ENCODE results near the gene MIDN. TPM values are rescaled to one million over a fixed set of nuclear protein-coding genes. Genes with fewer than 3 reads are reported as not detected.
A peak's percentile ranks its signal among the peaks of the same experiment; 100 is the strongest.

Gene MIDN
- total and polyA plus RNA-seq, 2 of the 4 experiments (the other 2 are of a cell fraction) = 2.5 to 26.0 TPM

GRCh38 chr19:1252821-1253513 is 4.6 kb downstream of the MIDN start:
- intact Hi-C loops (cut with micrococcal nuclease) (loop anchor here (1.0 kb wide), 1 partner anchor 13 kb away; no protein-coding TSS in a partner anchor), in situ Hi-C loops (cut with MboI; ENCODE audit: low sequenced_read_pairs) (no loop called here), dilution Hi-C loops (cut with HindIII; ENCODE audit: low sequenced_read_pairs, unreplicated experiment) (no loop called here)
- Histone ChIP-seq H3K4me2 (ENCODE audit: low read depth, low read length) (peak overlapping the region; percentile 82), H3K23ac (ENCODE audit: low read depth, low read length) (peak overlapping the region; percentile 97; the same call in 1 of the 2 replicates), H2BK5ac (ENCODE audit: low read depth, low read length, poor library complexity, severe bottlenecking) (peak overlapping the region; percentile 99), H3K4me3 (ENCODE audit: insufficient read depth, low read depth, low read length) (peak overlapping the region; percentile 94), H3K79me1 (ENCODE audit: low read depth in 1 of 2, low read length in 2 of 2) (peaks cover 0 to 35% of the 10 kb centered on the region in 2 experiments; a peak in 2 of 4 replicates), H3K9ac (ENCODE audit: low read depth, low read length) (peak overlapping the region; percentile 97), H3K18ac (ENCODE audit: low read depth, low read length) (peak overlapping the region; percentile 91), H3K4me1 (ENCODE audit: control insufficient read depth, insufficient read depth, low read length) (peaks cover 35% of the 10 kb centered on the region), H3K36me3 (ENCODE audit: control insufficient read depth, insufficient read depth, low read length) (peaks cover 64% of the 10 kb centered on the region), H3K56ac (ENCODE audit: extremely low read depth, insufficient read depth, low read length) (peak overlapping the region; percentile 86), H3K9me3 (ENCODE audit: control insufficient read depth, insufficient read depth, low read length) (no peaks in the 10 kb centered on the region), H2AFZ (replicated peaks; ENCODE audit: low read length, poor library complexity) (peak overlapping the region; percentile 65), H3K9me1 (ENCODE audit: insufficient read depth, low read length) (no peaks in the 10 kb centered on the region), H3K4ac (ENCODE audit: low read depth, low read length) (peak overlapping the region; percentile 98), H2BK120ac (ENCODE audit: low read depth, low read length) (peak overlapping the region; percentile 94), H2AK5ac (ENCODE audit: low read depth, low read length) (peak overlapping the region; percentile 89), H2BK15ac (ENCODE audit: low read depth, low read length) (no peak overlapping the region), H2BK20ac (ENCODE audit: low read depth, low read length) (peak overlapping the region; percentile 64; the same call in 1 of the 2 replicates), H4K5ac (ENCODE audit: low read depth, low read length) (peak overlapping the region; percentile 59; the same call in 1 of the 2 replicates), H4K20me1 (ENCODE audit: insufficient read depth, low read length) (peaks cover 87% of the 10 kb centered on the region), H4K8ac (ENCODE audit: low read depth in 2 of 2, low read length in 2 of 2) (peak overlapping the region; percentile 80 to 92), H3K14ac (replicated peaks; ENCODE audit: low read depth, low read length) (peak overlapping the region; percentile 82), H2AK9ac (replicated peaks; ENCODE audit: low read depth, low read length, poor library complexity) (peak overlapping the region; percentile 99), H4K91ac (ENCODE audit: insufficient read depth, low read depth, low read length) (peak overlapping the region; percentile 97), H3K27ac (ENCODE audit: insufficient read depth, low read length) (peak overlapping the region; percentile 99), H3K27me3 (ENCODE audit: control insufficient read depth, insufficient read depth, low read length) (no peaks in the 10 kb centered on the region)
- no CpG with 5 or more reads among the region's 26 CpGs for WGBS, 2 experiments (ENCODE audit: extremely low coverage in 2 of 2, insufficient read length in 1 of 2)
- CTCF ChIA-PET = interaction anchor here (0.9 to 1.6 kb wide), 3 partner anchors 9 to 131 kb away, joined by 3 to 11 read pairs (median 7); no protein-coding TSS in a partner anchor
- no TSS peak for BruUV-seq (replicated peaks)
- POLR2A ChIA-PET (ENCODE audit: unreplicated experiment) = interaction anchor here (0.6 to 1.6 kb wide), 6 partner anchors 9 to 87 kb away, joined by 3 to 28 read pairs (median 4); partner anchors contain the start of gene CIRBP
- ATAC-seq (ENCODE audit: low read depth) (peak; percentile 33), DNase-seq (peak; percentile 97)
- TF ChIP-seq ELK1 (IDR thresholded peaks at IDR 0.05; ENCODE audit: borderline replicate concordance, low read depth, low read length) (no peak), BHLHE40 (IDR thresholded peaks at IDR 0.05; ENCODE audit: low read depth, low read length) (no peak), CTCF (conservative IDR thresholded peaks at IDR 0.05; ENCODE audit: low read depth, low read length) (peak; percentile 24; the same call in 1 of the 2 replicates), MAFK (IDR thresholded peaks at IDR 0.05; ENCODE audit: low read depth, low read length) (no peak), RAD21 (IDR thresholded peaks at IDR 0.05; ENCODE audit: low read length) (no peak), SMC3 (IDR thresholded peaks at IDR 0.05; ENCODE audit: low read depth, low read length) (no peak), FOS (IDR thresholded peaks at IDR 0.05; ENCODE audit: low read depth, low read length) (peak; percentile 69; the same call in 1 of the 2 replicates), POLR2A (IDR thresholded peaks at IDR 0.05; ENCODE audit: low read depth, low read length) (peak; percentile 10; the same call in 1 of the 2 replicates), CHD1 (IDR thresholded peaks at IDR 0.05; ENCODE audit: low read depth, low read length) (no peak), NFE2L2 (IDR thresholded peaks at IDR 0.05; ENCODE audit: low read depth, low read length) (peak; percentile 14; the same call in 1 of the 2 replicates), RCOR1 (IDR thresholded peaks at IDR 0.05; ENCODE audit: insufficient replicate concordance, low read length) (no peak), CEBPB (IDR thresholded peaks at IDR 0.05; ENCODE audit: low read depth, low read length) (peak; percentile 47; the same call in 1 of the 2 replicates), MXI1 (IDR thresholded peaks at IDR 0.05; ENCODE audit: borderline replicate concordance, low read depth, low read length) (no peak), MAZ (IDR thresholded peaks at IDR 0.05; ENCODE audit: borderline replicate concordance, low read depth, low read length) (peak; percentile 82)
